HG03520 (cell line): ENCODE measurements around the gene TRMU.
"Not testable (repeated sequence)": the region's sequence is repeated elsewhere in the genome, so short reads cannot be mapped to it uniquely, and the experiment has no call there.

Experiments
- ATAC-seq: cut with Tn5 transposase; IDR thresholded peaks from one replicate; pipeline ENCODE4 v1.9.1; 2021; ENCODE audit warnings: mild to moderate bottlenecking, moderate library complexity; ENCODE audit not compliant: unreplicated experiment

The TRMU gene

GRCh38 chr22:46382524-46382923, 47.0 kb downstream of the TRMU start:
- ATAC-seq = no peak

GRCh38 chr22:46386312-46386711, 50.8 kb downstream of the TRMU start:
- ATAC-seq = no peak

GRCh38 chr22:46387748-46388147, 52.2 kb downstream of the TRMU start:
- no peak for ATAC-seq

GRCh38 chr22:46388647-46389046, 53.1 kb downstream of the TRMU start:
- no peak for ATAC-seq

GRCh38 chr22:46389081-46389480, 53.6 kb downstream of the TRMU start:
- no peak for ATAC-seq

- ATAC-seq = no peak
Observed at GRCh38 chr22:46390105-46390651, 54.7 kb downstream of the TRMU start.

- ATAC-seq = no peak
Observed at GRCh38 chr22:46390652-46391301, 55.3 kb downstream of the TRMU start.

- no peak for ATAC-seq
Observed at GRCh38 chr22:46391486-46392136, 56.1 kb downstream of the TRMU start.

GRCh38 chr22:46392137-46392844, 56.8 kb downstream of the TRMU start:
- no peak for ATAC-seq

- no peak for ATAC-seq
Observed at GRCh38 chr22:46393873-46394272, 58.4 kb downstream of the TRMU start.

GRCh38 chr22:46394622-46395021, 59.1 kb downstream of the TRMU start:
- ATAC-seq = no peak

- no peak for ATAC-seq
Observed at GRCh38 chr22:46395145-46395544, 59.6 kb downstream of the TRMU start.

- ATAC-seq = not testable (repeated sequence)
Observed at GRCh38 chr22:46397049-46397448, 61.5 kb downstream of the TRMU start.

- ATAC-seq = no peak
Observed at GRCh38 chr22:46397514-46397913, 62.0 kb downstream of the TRMU start.

GRCh38 chr22:46397951-46398350, 62.4 kb downstream of the TRMU start:
- ATAC-seq = no peak

- ATAC-seq = no peak
Observed at GRCh38 chr22:46399251-46400024, 63.9 kb downstream of the TRMU start.

- ATAC-seq = no peak
Observed at GRCh38 chr22:46401370-46401769, 65.9 kb downstream of the TRMU start.

- ATAC-seq = no peak
Observed at GRCh38 chr22:46402505-46402904, 67.0 kb downstream of the TRMU start.

- not testable (repeated sequence) for ATAC-seq
Observed at GRCh38 chr22:46403880-46404279, 68.4 kb downstream of the TRMU start.

GRCh38 chr22:46405901-46406300, 70.4 kb downstream of the TRMU start:
- no peak for ATAC-seq

- no peak for ATAC-seq
Observed at GRCh38 chr22:46406349-46406748, 70.8 kb downstream of the TRMU start.
